OCI-LY7 (cell line): Measurements from ENCODE around the gene TMEM212. TPM values are rescaled to one million over a fixed set of nuclear protein-coding genes. Genes with fewer than 3 reads are reported as not detected.

ENCODE experiments used
- Bru-seq: library from RNA; stranded (reverse); fragments of 400-500 nt; gene quantifications from one replicate; lab custom pipeline; 2021; lab: Mats Ljungman, UMichigan
- BruChase-seq, 2 experiments: library from RNA; stranded (reverse); fragments of 400-500 nt; gene quantifications; one replicate each; lab custom pipeline; 2021; lab: Mats Ljungman, UMichigan
- BruUV-seq: library from RNA; stranded (reverse); fragments of 400-500 nt; replicated peaks from 2 replicates; lab custom pipeline; 2021; lab: Mats Ljungman, UMichigan
- CTCF ChIA-PET: fragments of 300-600 bp; sonication (Branson Sonifier 250); formaldehyde crosslinking; loops from one replicate; lab custom pipeline; 2022; ENCODE audit warnings: antibody characterized with exemption; ENCODE audit not compliant: unreplicated experiment; lab: Charles Lee
- POLR2A ChIA-PET: fragments of 300-600 bp; sonication (Branson Sonifier 250); formaldehyde crosslinking; loops from one replicate; lab custom pipeline; 2022; ENCODE audit warnings: antibody characterized with exemption; lab: Charles Lee
- DNase-seq: peaks from one replicate; pipeline ENCODE4 v3.0.0-alpha.2; 2015; ENCODE audit warnings: low spot score
- H2AFZ ChIP-seq: fragments of 200-600 bp; sonication (generic), shearing (Covaris generic); 2 replicates; pipeline ENCODE4 v1.6.1; 2014; ENCODE audit warnings: mild to moderate bottlenecking, antibody characterized with exemption, low read length, moderate library complexity
- H3K27ac ChIP-seq: fragments of 200-600 bp; sonication (generic); 2 replicates; pipeline ENCODE4 v1.5.1; 2014; ENCODE audit warnings: mixed run types, low read depth, mild to moderate bottlenecking, moderate library complexity, low read length, inconsistent platforms; ENCODE audit not compliant: poor library complexity, severe bottlenecking
- H3K36me3 ChIP-seq: fragments of 200-600 bp; sonication (generic); 2 replicates; pipeline ENCODE4 v1.6.1; 2014; ENCODE audit warnings: mild to moderate bottlenecking, antibody characterized with exemption, low read length, moderate library complexity, mixed read lengths; ENCODE audit not compliant: insufficient read depth
- H3K4me1 ChIP-seq: fragments of 200-600 bp; sonication (generic); 2 replicates; pipeline ENCODE4 v1.5.1; 2014; ENCODE audit warnings: mild to moderate bottlenecking, low read length; ENCODE audit not compliant: insufficient read depth, poor library complexity, severe bottlenecking
- H3K4me2 ChIP-seq: fragments of 200-600 bp; sonication (generic); 2 replicates; pipeline ENCODE4 v1.6.1; 2014; ENCODE audit warnings: mild to moderate bottlenecking, low read length
- H3K4me3 ChIP-seq: fragments of 200-600 bp; sonication (generic); 2 replicates; pipeline ENCODE4 v1.5.1; 2014; ENCODE audit warnings: mild to moderate bottlenecking, low read depth, low read length; ENCODE audit not compliant: poor library complexity, severe bottlenecking
- H3K79me2 ChIP-seq: fragments of 200-600 bp; sonication (generic); 2 replicates; pipeline ENCODE4 v1.6.1; 2016; ENCODE audit warnings: low read depth, mild to moderate bottlenecking, low read length, moderate library complexity, mixed read lengths; ENCODE audit not compliant: insufficient read depth
- H3K9me2 ChIP-seq: fragments of 200-600 bp; sonication (generic); 2 replicates; pipeline ENCODE4 v1.6.1; 2016; ENCODE audit warnings: mild to moderate bottlenecking, low read length, mixed read lengths; ENCODE audit not compliant: insufficient read depth
- H3K9me3 ChIP-seq: fragments of 200-600 bp; sonication (generic); 2 replicates; pipeline ENCODE4 v1.6.1; 2014; ENCODE audit warnings: mild to moderate bottlenecking, mixed run types, low read length, mixed read lengths
- H4K20me1 ChIP-seq: fragments of 200-600 bp; sonication (generic); 2 replicates; pipeline ENCODE4 v1.6.1; 2014; ENCODE audit warnings: mild to moderate bottlenecking, antibody characterized with exemption, low read length, moderate library complexity, mixed read lengths; ENCODE audit not compliant: insufficient read depth
- CTCF ChIP-seq: fragments of 200-600 bp; sonication (generic); conservative IDR thresholded peaks from 2 replicates; pipeline ENCODE4 v1.5.1; 2014; ENCODE audit warnings: mild to moderate bottlenecking, antibody characterized with exemption, low read length, moderate library complexity, mixed read lengths
- EZH2phosphoT487 ChIP-seq: fragments of 200-600 bp; sonication (generic); IDR thresholded peaks from 2 replicates; pipeline ENCODE4 v1.6.1; 2018; ENCODE audit warnings: low read depth, borderline replicate concordance, mild to moderate bottlenecking, mixed run types, antibody characterized with exemption, low read length, moderate library complexity, mixed read lengths
- intact Hi-C: fragments of 100-400 bp; cut with micrococcal nuclease; formaldehyde crosslinking; loops from one replicate; pipeline ENCODE4 v1.10.0; 2022; ENCODE audit not compliant: unreplicated experiment
- long read RNA-seq: library from polyadenylated mRNA; stranded (forward); transcript quantifications from one replicate; pipeline ENCODE4 v2.0.0, GENCODE V29; 2022
- total RNA-seq, 2 experiments: library from RNA; depleted of rRNA in 1 of 2; stranded (reverse); fragments of >200 nt in 1 of 2; shearing (Covaris generic) in 1 of 2; gene quantifications; 2 replicates each; pipeline ENCODE4 v1.2.3, GENCODE V29; 2014 to 2022

The TMEM212 gene
- total RNA-seq (2014; rRNA removed; shearing (Covaris generic)): not detected in 2 replicates
- total RNA-seq (2022): not detected in 2 replicates
- not detected for Bru-seq, nascent RNA
- BruChase-seq, experiment 1, labeled RNA remaining after a 6-hour chase: not detected
- BruChase-seq, experiment 2, labeled RNA remaining after a 2-hour chase: not detected
- long read RNA-seq: 0 reads

GRCh38 chr3:171842864-171843518 lies at the start of gene TMEM212:
Gene TMEM212 (plus strand): TSS chr3:171843349. CDS start chr3:171843384, 35 bp downstream.
- H2AFZ ChIP-seq: no peak within 1 kb of the TSS
- POLR2A ChIA-PET: no interaction called here
- BruUV-seq: no TSS peak

GRCh38 chr3:171796625-171797264 lies 46.4 kb upstream of the TMEM212 start:
- Histone ChIP-seq H3K4me3 (no peak overlapping the region), H3K9me3 (no peaks in the 10 kb centered on the region), H4K20me1 (no peaks in the 10 kb centered on the region), H2AFZ (no peak overlapping the region), H3K4me1 (no peaks in the 10 kb centered on the region), H3K4me2 (no peak overlapping the region), H3K36me3 (no peaks in the 10 kb centered on the region), H3K79me2 (no peaks in the 10 kb centered on the region), H3K9me2 (no peaks in the 10 kb centered on the region), H3K27ac (no peak overlapping the region)
- intact Hi-C loops: no loop called here
- POLR2A ChIA-PET: interaction anchor here (0.6 kb wide), 1 partner anchor 17 kb away, joined by 3 read pairs; no protein-coding TSS in a partner anchor
- TF ChIP-seq CTCF: no peak
- no peak for TF ChIP-seq EZH2phosphoT487
- CTCF ChIA-PET: interaction anchor here (0.6 kb wide), 1 partner anchor 65 kb away, joined by 3 read pairs; no protein-coding TSS in a partner anchor
- BruUV-seq: no TSS peak
- no peak for DNase-seq

More at GRCh38 chr3:171842864-171843518, at the start of gene TMEM212:
- Histone ChIP-seq H3K4me1 (no peaks in the 10 kb centered on the region), H3K9me2 (no peaks in the 10 kb centered on the region), H3K36me3 (no peaks in the 10 kb centered on the region), H3K4me2 (no peak within 1 kb of the TSS), H3K27ac (no peak within 1 kb of the TSS), H3K4me3 (no peak within 1 kb of the TSS), H3K79me2 (no peaks in the 10 kb centered on the region), H4K20me1 (no peaks in the 10 kb centered on the region), H3K9me3 (no peaks in the 10 kb centered on the region)
- intact Hi-C loops: no loop called here
- no peak for DNase-seq
- TF ChIP-seq CTCF (no peak), EZH2phosphoT487 (no peak)
- CTCF ChIA-PET: no interaction called here
